ENCODE results near the gene RAD51B.

DNA sequence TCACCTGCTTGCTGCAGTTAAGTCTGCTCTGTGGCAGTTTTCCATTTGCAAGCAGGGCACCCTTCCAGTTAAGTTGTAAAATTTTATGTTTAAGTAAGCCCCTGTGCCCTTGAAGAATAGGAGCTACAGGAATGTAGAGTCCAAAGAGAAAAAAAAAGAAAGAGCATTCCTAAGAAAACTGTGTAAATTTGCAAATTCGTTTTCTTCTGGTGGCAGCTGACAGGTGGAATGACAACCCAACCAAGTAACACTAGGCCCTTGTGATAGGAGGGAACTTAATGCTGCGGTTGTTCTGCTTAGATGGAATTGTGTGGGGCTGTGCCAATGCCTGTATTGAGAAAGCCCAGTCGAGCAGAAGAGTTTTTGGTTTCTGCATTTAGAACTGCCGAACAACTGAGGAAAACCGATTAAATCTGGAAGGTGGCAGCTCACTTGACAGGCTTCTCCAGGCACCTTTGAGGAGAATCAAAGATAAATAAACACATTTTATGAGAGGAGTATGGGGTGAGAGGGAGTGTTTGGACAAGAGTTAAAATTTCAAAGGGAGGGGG is 280.0 kb downstream of the RAD51B start:
- TF ChIP-seq, protein P1, sequence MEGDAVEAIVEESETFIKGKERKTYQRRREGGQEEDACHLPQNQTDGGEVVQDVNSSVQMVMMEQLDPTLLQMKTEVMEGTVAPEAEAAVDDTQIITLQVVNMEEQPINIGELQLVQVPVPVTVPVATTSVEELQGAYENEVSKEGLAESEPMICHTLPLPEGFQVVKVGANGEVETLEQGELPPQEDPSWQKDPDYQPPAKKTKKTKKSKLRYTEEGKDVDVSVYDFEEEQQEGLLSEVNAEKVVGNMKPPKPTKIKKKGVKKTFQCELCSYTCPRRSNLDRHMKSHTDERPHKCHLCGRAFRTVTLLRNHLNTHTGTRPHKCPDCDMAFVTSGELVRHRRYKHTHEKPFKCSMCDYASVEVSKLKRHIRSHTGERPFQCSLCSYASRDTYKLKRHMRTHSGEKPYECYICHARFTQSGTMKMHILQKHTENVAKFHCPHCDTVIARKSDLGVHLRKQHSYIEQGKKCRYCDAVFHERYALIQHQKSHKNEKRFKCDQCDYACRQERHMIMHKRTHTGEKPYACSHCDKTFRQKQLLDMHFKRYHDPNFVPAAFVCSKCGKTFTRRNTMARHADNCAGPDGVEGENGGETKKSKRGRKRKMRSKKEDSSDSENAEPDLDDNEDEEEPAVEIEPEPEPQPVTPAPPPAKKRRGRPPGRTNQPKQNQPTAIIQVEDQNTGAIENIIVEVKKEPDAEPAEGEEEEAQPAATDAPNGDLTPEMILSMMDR (IDR thresholded peaks at IDR 0.05): no peak
- TF ChIP-seq EP300 (IDR thresholded peaks at IDR 0.05) (no peak), POLR2A (IDR thresholded peaks at IDR 0.05) (no peak)

Measured in ovary (tissue), 3 donors.